Measurements from ENCODE around the gene PTPRN2. TPM values are rescaled to one million over a fixed set of nuclear protein-coding genes. Genes with fewer than 3 reads are reported as not detected.
"Not testable (repeated sequence)": the region's sequence is repeated elsewhere in the genome, so short reads cannot be mapped to it uniquely, and the experiment has no call there.

The PTPRN2 gene
- total and polyA plus RNA-seq, 2 of the 8 experiments (the other 6 are each of a cell fraction or from before 2014, with no cell fraction given) = 2.6 to 4.5 TPM

DNA sequence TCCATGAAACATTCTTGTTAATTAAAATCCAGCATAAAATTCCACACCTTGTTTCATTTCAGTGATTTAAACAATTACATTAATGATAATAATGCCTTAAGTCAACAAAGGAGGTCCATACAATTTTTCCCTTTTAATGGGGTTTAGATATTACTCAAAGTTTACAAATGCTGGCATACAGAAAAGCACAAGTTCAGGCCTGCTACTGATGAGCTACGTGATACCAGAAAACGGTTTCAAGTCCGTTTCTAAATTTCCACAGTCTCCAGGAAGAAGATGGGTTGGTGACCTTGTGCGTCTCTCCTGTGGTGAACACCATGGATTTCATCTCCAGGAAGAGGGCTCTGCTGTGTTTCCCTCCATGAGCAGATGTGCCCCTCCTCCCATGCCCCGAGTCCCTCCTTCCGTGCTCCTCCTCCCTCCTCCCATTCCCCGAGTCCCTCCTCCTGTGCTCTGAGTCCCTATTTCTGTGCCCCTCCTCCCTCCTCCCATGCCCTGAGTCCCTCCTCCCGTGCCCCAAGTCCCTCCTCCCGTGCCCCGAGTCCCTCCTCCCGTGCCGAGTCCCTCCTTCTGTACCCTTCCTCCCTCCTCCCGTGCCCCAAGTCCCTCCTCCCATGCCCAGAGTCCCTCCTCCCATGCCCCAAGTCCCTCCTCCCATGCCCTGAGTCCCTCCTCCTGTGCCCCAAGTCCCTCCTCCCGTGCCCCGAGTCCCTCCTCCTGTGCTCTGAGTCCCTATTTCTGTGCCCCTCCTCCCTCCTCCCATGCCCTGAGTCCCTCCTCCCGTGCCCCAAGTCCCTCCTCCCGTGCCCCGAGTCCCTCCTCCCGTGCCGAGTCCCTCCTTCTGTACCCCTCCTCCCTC lies 201.9 kb downstream of the PTPRN2 start:
- H4K5ac ChIP-seq (ENCODE audit: insufficient read length, low read depth, low read length); H3K4ac ChIP-seq (replicated peaks; ENCODE audit: insufficient read length, low read depth, low read length); H3K4me2 ChIP-seq (ENCODE audit: insufficient read depth in 1 of 2, low read depth in 2 of 2, low read length in 2 of 2); H4K8ac ChIP-seq (ENCODE audit: extremely low read depth, insufficient read depth, low read length); H3K23ac ChIP-seq (ENCODE audit: insufficient read length); H2BK20ac ChIP-seq (ENCODE audit: low read length); H3K27me3 ChIP-seq (replicated peaks in 1 of 4; ENCODE audit: control insufficient read depth in 3 of 4, extremely low read depth in 1 of 4, insufficient read depth in 3 of 4, low read length in 3 of 4); FAIRE-seq; H3K9me3 ChIP-seq (ENCODE audit: insufficient read depth in 2 of 2, low read depth in 1 of 2, low read length in 1 of 2); H3K27ac ChIP-seq (ENCODE audit: low read depth, low read length); H3K23me2 ChIP-seq (ENCODE audit: low read depth, low read length); H3K79me2 ChIP-seq (ENCODE audit: control insufficient read depth in 1 of 2, insufficient read depth in 2 of 2, low read length in 2 of 2); H4K91ac ChIP-seq (replicated peaks; ENCODE audit: insufficient read length, low read length); H3K4me3 ChIP-seq (ENCODE audit: extremely low read depth in 1 of 4, insufficient read depth in 2 of 4, low read depth in 3 of 4, low read length in 4 of 4); H2BK15ac ChIP-seq (ENCODE audit: low read length); H4K20me1 ChIP-seq (replicated peaks in 1 of 2; ENCODE audit: control insufficient read depth in 1 of 2, insufficient read depth in 2 of 2, low read length in 2 of 2); H3K79me1 ChIP-seq (ENCODE audit: low read depth, low read length); H2BK12ac ChIP-seq (ENCODE audit: low read depth, low read length); H2BK120ac ChIP-seq (replicated peaks; ENCODE audit: low read depth, low read length); H2AK5ac ChIP-seq (ENCODE audit: low read depth, low read length); H3K9ac ChIP-seq (replicated peaks in 1 of 4; ENCODE audit: extremely low read depth in 1 of 4, low read depth in 3 of 4, low read length in 3 of 4); H2BK5ac ChIP-seq (ENCODE audit: low read depth, low read length); H3K14ac ChIP-seq (ENCODE audit: insufficient read length); POLR2A ChIA-PET (ENCODE audit: partially characterized antibody); H2AFZ ChIP-seq (ENCODE audit: low read length); H3K36me3 ChIP-seq (ENCODE audit: control insufficient read depth in 2 of 4, insufficient read depth in 4 of 4, low read length in 3 of 4); H3K56ac ChIP-seq (replicated peaks; ENCODE audit: insufficient read length, low read depth, low read length); DNase-seq (ENCODE audit: low read depth in 1 of 2, low spot score in 2 of 2): not testable (repeated sequence)
- Histone ChIP-seq H3K18ac (ENCODE audit: extremely low read depth, low read length) (peak overlapping the region; percentile 48; the same call in 1 of the 2 replicates), H3K4me1 (replicated peaks in 1 of 4; ENCODE audit: control insufficient read depth in 3 of 4, insufficient read depth in 4 of 4, low read length in 3 of 4) (peaks cover 0 to 23% (median 9%) of the 10 kb centered on the region in 4 experiments; a peak in 6 of 7 replicates)
- WGBS, 2 experiments (ENCODE audit: extremely low coverage in 1 of 2, insufficient coverage in 1 of 2, insufficient read length in 1 of 2, insufficient replicate concordance in 2 of 2, low coverage in 1 of 2, low lambda C conversion rate in 2 of 2, missing lambda C conversion rate in 1 of 2) = 91% methylated on average over 10 of the region's 20 CpGs; no CpG with 5 or more reads in 1 of the 2 experiments
- CTCF ChIA-PET (ENCODE audit: partially characterized antibody) = interaction anchor here (0.5 to 2.4 kb wide), 6 partner anchors 10 to 84 kb away, joined by 3 to 10 read pairs (median 6); no protein-coding TSS in a partner anchor

All from H1 (cell line).